Muscle of leg (tissue), 11 donors: ENCODE measurements around the gene CEACAM1. TPM values are rescaled to one million over a fixed set of nuclear protein-coding genes. Genes with fewer than 3 reads are reported as not detected.
"Not testable (repeated sequence)": the region's sequence is repeated elsewhere in the genome, so short reads cannot be mapped to it uniquely, and the experiment has no call there.

Experiments used
- DNase-seq: peaks from one replicate; pipeline ENCODE4 v3.0.0; 2013
- H3K27ac ChIP-seq: one replicate; pipeline ENCODE4 v1.5.1; 2013; ENCODE audit warnings: mild to moderate bottlenecking, low read length, control low read depth
- H3K27me3 ChIP-seq: one replicate; pipeline ENCODE4 v1.6.1; 2013; ENCODE audit warnings: low read length; ENCODE audit not compliant: control insufficient read depth, insufficient read depth
- H3K36me3 ChIP-seq: one replicate; pipeline ENCODE4 v1.6.1; 2013; ENCODE audit warnings: low read length; ENCODE audit not compliant: control insufficient read depth, insufficient read depth
- H3K4me1 ChIP-seq: one replicate; pipeline ENCODE4 v1.6.1; 2013; ENCODE audit warnings: low read length; ENCODE audit not compliant: control insufficient read depth, insufficient read depth
- H3K4me3 ChIP-seq: one replicate; pipeline ENCODE4 v1.5.1; 2013; ENCODE audit warnings: low read length, control low read depth
- H3K9me3 ChIP-seq: replicated peaks from 2 replicates; pipeline ENCODE4 v1.6.1; 2013; ENCODE audit warnings: low read depth, low read length; ENCODE audit not compliant: control insufficient read depth
- WGBS: methylation state at CpG from one replicate; pipeline ENCODE4 v1.1.5; 2013; ENCODE audit warnings: missing lambda C conversion rate; ENCODE audit not compliant: insufficient coverage; 5-methylcytosine and 5-hydroxymethylcytosine counted together
- polyA plus RNA-seq, 8 donors: library from polyadenylated mRNA; unstranded; fragments of 120-200 nt; gene quantifications; one replicate each; pipeline versions ENCODE4 v1.2.1 to v1.2.3, GENCODE V29; 2013; ENCODE audit warnings: inconsistent platforms in 1 of 8, low replicate concordance in 1 of 8; ENCODE audit not compliant: insufficient read length in 8 of 8, insufficient read depth in 1 of 8
- total RNA-seq: library from RNA; stranded (reverse); fragments of 120-200 nt; gene quantifications from one replicate; pipeline ENCODE4 v1.2.4, GENCODE V29; 2013

The CEACAM1 gene
- total and polyA plus RNA-seq, 9 donors, result 0.62 to 6.9 (median 1.6) TPM

- no peak for DNase-seq
- Histone ChIP-seq H3K4me1 (no peaks in the 10 kb centered on the region), H3K27me3 (no peaks in the 10 kb centered on the region), H3K4me3 (no peak overlapping the region), H3K9me3 (no peaks in the 10 kb centered on the region), H3K27ac (no peak overlapping the region), H3K36me3 (no peaks in the 10 kb centered on the region)
Observed at GRCh38 chr19:42534391-42534790, 6.1 kb upstream of the CEACAM1 start.

GRCh38 chr19:42532891-42533290 lies 4.6 kb upstream of the CEACAM1 start:
- WGBS, result no CpG with 5 or more reads among the region's 2 CpGs

DNA sequence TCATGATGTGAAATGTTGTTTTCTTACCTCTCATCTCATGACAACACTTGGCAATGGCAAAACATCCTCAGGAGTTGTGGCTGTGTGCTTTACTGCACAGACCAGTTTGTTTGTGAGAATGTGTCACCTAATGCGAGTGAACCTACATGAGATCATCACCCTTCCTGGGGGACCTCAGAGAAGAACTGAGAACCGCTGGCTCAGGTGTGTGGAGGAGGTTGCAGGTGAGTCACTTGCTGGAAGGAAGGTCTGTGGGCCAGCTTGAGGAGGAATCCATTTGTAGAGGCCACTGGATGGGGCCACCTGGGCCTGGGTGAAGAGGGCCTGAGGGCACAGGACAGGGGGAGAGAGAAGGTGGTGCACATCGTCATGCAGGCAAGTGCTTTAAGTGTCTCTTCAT lies 3.0 kb upstream of the CEACAM1 start:
- no peak overlapping the region for H3K27ac ChIP-seq
- 83% methylated on average over 2 of the region's 3 CpGs for WGBS
- H3K36me3 ChIP-seq, result no peaks in the 10 kb centered on the region
- no peaks in the 10 kb centered on the region for H3K9me3 ChIP-seq
- DNase-seq, result no peak
- peaks cover 7% of the 10 kb centered on the region for H3K4me1 ChIP-seq
- H3K4me3 ChIP-seq, result no peak overlapping the region
- H3K27me3 ChIP-seq, result no peaks in the 10 kb centered on the region

More at GRCh38 chr19:42532891-42533290, 4.6 kb upstream of the CEACAM1 start:
- no peak for DNase-seq
- no peaks in the 10 kb centered on the region for H3K9me3 ChIP-seq
- no peaks in the 10 kb centered on the region for H3K36me3 ChIP-seq
- H3K4me1 ChIP-seq, result peaks cover 7% of the 10 kb centered on the region
- no peak overlapping the region for H3K4me3 ChIP-seq
- no peak overlapping the region for H3K27ac ChIP-seq
- no peaks in the 10 kb centered on the region for H3K27me3 ChIP-seq

DNA sequence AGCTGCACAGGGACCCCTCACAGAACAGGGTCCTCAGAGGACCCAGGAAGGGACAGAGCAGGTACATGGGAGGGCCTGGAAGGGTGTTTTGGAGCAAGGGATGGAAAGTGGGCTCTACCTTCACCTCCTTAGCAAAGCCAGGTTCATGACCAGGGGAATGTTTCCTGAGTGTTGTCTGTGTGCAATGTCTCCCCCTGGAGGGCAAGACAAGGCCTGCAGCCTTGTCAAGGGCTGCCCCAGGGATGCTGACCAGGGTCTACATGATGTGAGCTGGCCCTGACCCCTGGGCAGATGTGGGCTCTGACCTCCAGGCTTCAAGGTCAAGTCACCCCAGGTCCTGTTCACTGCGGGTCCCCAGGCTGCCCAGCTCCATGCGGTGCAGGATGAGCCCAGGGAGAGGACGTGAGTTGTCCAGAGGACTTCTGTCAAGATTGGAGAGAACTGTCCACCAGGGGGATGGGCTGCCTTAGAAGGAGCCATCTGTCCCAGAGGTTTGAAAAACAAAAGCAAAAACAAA lies 1.0 kb upstream of the CEACAM1 start:
- 34% methylated on average over 2 of the region's 3 CpGs for WGBS
- DNase-seq, result peak; percentile 58
- H3K36me3 ChIP-seq, result no peaks in the 10 kb centered on the region
- no peak overlapping the region for H3K27ac ChIP-seq
- no peaks in the 10 kb centered on the region for H3K27me3 ChIP-seq
- peaks cover 7% of the 10 kb centered on the region for H3K4me1 ChIP-seq
- H3K9me3 ChIP-seq, result no peaks in the 10 kb centered on the region
- H3K4me3 ChIP-seq, result no peak overlapping the region

DNA sequence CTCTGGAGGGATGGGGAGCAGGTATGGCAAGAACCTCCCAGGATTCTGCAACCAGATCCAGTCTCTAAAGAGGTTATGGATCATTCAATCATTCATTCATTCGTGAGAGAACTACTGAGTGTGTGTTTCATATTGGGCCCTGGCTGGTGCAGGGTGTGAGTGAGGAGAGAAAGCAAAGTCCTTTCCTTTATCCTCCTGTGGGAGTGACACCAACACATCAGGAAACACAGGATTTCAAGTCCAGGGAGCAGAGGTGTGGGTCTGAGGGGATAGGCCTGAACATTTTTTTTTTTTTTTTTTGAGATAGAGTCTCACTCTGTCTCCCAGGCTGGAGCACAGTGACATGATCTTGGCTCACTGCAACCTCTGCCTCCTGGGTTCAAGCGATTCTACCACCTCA lies 3.3 kb downstream of the CEACAM1 start:
- Histone ChIP-seq H3K9me3 (no peaks in the 10 kb centered on the region), H3K4me1 (peaks cover 7% of the 10 kb centered on the region), H3K36me3 (no peaks in the 10 kb centered on the region), H3K4me3 (no peak overlapping the region), H3K27ac (no peak overlapping the region), H3K27me3 (no peaks in the 10 kb centered on the region)
- no CpG with 5 or more reads among the region's 2 CpGs for WGBS
- no peak for DNase-seq

GRCh38 chr19:42524250-42524649 lies 4.0 kb downstream of the CEACAM1 start:
- 64% methylated on average over 5 of the region's 5 CpGs for WGBS
- Histone ChIP-seq H3K9me3 (no peaks in the 10 kb centered on the region), H3K4me1 (peaks cover 7% of the 10 kb centered on the region), H3K27me3 (no peaks in the 10 kb centered on the region), H3K36me3 (no peaks in the 10 kb centered on the region), H3K4me3 (no peak overlapping the region), H3K27ac (no peak overlapping the region)
- no peak for DNase-seq

DNA sequence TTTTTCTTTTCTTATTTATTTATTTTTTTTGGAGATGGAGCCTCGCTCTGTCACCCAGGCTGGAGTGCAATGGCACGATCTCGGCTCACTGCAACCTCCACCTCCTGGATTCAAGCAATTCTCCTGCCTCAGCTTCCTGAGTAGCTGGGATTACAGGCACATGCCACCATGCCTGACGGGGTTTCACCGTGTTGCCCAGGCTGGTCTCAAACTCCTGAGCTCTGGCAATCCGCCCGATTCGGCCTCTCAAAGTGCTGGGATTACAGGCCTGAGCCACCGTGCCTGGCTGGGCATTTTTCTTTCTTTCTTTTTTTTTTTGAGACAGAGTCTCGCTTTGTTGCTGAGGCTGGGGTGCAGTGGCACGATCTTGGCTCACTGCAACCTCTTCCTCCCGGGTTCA lies 6.0 kb downstream of the CEACAM1 start:
- DNase-seq, H3K27me3 ChIP-seq, H3K27ac ChIP-seq, H3K36me3 ChIP-seq, H3K4me1 ChIP-seq, H3K4me3 ChIP-seq, H3K9me3 ChIP-seq: not testable (repeated sequence)
- 78% methylated on average over 12 of the region's 12 CpGs for WGBS

GRCh38 chr19:42521346-42522030 lies 6.8 kb downstream of the CEACAM1 start:
- no peaks in the 10 kb centered on the region for H3K4me1 ChIP-seq
- WGBS, result 89% methylated on average over 3 of the region's 6 CpGs
- H3K27me3 ChIP-seq, result no peaks in the 10 kb centered on the region
- H3K27ac ChIP-seq, result no peak overlapping the region
- H3K4me3 ChIP-seq, result no peak overlapping the region
- no peaks in the 10 kb centered on the region for H3K9me3 ChIP-seq
- no peak for DNase-seq
- no peaks in the 10 kb centered on the region for H3K36me3 ChIP-seq

GRCh38 chr19:42519108-42519507 lies 9.2 kb downstream of the CEACAM1 start:
- no peaks in the 10 kb centered on the region for H3K36me3 ChIP-seq
- WGBS, result 100% methylated on average over 1 of the region's 3 CpGs
- H3K27me3 ChIP-seq, result no peaks in the 10 kb centered on the region
- H3K9me3 ChIP-seq, result no peaks in the 10 kb centered on the region
- no peak overlapping the region for H3K4me3 ChIP-seq
- no peak for DNase-seq
- no peaks in the 10 kb centered on the region for H3K4me1 ChIP-seq
- no peak overlapping the region for H3K27ac ChIP-seq

DNA sequence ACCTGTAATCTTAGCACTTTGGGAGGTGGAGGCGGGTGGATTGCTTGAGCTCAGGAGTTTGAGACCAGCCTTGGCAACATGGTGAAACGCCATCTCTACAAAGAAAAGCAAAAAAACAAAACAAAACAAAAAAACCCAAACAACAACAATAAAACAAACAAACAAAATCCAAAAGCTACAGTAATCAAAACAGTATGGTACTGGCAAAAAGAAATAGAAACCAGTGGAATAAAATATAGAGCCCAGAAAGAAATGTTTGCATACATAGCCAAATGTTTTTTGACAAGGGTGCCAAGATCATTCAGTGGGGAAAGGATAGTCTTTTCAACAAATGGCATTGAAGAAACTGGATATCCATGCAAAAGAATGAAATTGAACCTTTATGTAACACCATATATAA lies 11.5 kb downstream of the CEACAM1 start:
- no peaks in the 10 kb centered on the region for H3K4me1 ChIP-seq
- WGBS, result no CpG with 5 or more reads among the region's 2 CpGs
- DNase-seq, result no peak
- no peak overlapping the region for H3K27ac ChIP-seq
- no peak overlapping the region for H3K4me3 ChIP-seq
- no peaks in the 10 kb centered on the region for H3K9me3 ChIP-seq
- no peaks in the 10 kb centered on the region for H3K36me3 ChIP-seq
- no peaks in the 10 kb centered on the region for H3K27me3 ChIP-seq
